Stimulated activated CD4-positive, alpha-beta T cell treated with anti-CD3 and anti-CD28 coated beads, Interleukin-12 subunit alpha, Interleukin-12 subunit beta, amount 100 ng/mL, for 4 hours (primary cell): ENCODE data around the gene PLAAT3.
"Not testable (repeated sequence)": the region's sequence is repeated elsewhere in the genome, so short reads cannot be mapped to it uniquely, and the experiment has no call there.

Experiments
- DNase-seq: peaks from one replicate; pipeline ENCODE4 v3.0.0-alpha.2; 2020

The PLAAT3 gene

DNA sequence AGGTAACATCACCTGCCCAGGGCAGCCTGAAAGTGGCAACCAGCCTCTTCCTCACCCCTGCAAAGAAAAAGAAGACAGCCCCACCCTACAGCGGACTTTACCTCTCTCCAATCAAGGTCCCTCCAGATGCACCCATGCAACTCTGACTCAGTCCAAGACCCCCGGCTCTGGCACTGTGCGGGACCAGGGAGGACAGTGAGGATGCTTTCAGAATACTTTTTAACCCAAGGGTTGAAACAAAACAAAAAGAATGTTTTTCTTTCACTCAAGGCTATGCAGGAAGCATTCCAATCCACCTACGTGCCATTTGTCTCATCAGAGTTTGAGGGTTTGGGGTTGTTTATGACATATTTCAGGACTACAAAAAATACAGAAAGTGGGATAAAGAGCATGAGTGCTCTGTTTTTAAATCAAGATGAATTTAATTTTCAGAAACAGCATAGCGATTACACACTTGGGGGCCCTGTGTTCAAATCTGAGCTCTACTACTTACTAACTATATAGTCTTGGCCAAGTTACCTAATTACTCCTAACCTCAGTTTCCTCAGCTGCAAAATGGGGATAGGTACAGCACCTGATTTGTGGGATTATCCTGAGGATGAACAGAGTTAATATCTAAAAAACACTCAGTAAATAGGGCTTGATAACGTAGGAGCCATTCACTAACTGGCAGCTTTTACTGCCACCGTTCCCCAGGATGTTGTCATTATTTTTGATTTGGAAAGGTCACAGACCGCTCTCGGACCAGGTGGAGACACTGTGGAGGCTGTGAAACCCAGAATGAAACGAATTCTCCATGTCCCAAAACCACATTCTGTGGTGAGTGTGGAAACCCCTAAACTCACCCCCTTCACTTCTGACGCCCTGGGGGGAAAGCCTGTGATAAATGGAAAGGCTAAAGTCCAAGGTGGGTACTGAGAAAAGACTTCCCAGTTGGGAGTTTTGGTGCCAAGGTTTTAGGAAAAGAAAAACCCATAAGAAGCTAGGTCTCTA lies 5.6 kb downstream of the PLAAT3 start:
- DNase-seq: no peak

DNA sequence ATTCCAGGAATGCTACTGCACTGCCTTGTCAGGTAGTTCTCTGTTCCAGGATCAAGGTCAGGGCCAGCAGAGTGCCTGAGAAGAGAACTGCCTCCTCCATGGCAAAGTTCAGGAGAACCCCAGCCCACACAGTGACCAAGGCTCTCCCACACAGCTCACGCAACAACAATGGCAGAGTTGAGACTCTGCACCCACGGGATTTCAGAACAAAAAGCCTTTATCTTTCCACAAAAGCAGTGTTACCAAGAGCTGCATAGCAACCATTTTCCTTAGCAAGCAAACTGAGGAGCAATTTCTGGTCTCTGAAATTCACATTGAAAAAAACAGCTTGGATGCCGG lies 11.1 kb downstream of the PLAAT3 start:
- no peak for DNase-seq

DNA sequence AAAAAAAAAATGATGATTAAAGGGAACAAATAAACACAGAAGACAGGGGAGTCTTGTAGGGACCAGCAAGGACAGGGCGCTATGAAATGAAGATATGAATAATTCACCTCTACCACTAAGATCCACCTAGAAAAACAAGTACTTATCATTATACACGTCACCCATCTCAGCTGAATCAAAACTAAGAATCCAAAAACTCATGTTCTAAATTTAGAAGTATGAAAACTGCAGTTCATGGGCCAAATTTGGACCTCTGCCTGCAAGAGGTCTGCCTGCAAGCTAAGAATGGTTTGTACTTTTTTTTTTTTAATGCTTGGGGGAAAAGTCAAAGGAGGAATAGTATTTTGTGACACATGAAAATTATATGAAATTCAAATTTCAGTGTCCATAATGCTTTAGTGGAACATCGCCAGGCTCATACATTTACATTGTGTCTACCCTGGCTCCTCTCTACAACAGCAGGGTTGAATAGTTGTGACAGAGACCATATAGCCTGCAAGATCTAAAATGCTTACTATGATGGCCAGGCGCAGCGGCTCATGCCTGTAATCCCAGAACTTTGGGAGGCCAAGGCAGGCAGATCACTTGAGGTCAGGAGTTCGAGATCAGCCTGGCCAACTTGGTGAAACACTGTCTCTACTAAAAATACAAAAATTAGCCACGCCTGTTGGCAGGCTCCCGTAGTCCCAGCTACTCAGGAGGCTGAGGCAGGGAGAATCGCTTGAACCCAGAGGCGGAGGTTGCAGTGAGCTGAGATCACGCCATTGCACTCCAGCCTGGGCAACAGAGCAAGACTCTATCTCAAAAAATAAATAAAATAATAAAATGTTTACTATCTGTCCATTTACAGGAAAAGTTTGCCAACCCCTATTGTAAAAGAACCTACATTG lies 11.7 kb downstream of the PLAAT3 start:
- DNase-seq: not testable (repeated sequence)

DNA sequence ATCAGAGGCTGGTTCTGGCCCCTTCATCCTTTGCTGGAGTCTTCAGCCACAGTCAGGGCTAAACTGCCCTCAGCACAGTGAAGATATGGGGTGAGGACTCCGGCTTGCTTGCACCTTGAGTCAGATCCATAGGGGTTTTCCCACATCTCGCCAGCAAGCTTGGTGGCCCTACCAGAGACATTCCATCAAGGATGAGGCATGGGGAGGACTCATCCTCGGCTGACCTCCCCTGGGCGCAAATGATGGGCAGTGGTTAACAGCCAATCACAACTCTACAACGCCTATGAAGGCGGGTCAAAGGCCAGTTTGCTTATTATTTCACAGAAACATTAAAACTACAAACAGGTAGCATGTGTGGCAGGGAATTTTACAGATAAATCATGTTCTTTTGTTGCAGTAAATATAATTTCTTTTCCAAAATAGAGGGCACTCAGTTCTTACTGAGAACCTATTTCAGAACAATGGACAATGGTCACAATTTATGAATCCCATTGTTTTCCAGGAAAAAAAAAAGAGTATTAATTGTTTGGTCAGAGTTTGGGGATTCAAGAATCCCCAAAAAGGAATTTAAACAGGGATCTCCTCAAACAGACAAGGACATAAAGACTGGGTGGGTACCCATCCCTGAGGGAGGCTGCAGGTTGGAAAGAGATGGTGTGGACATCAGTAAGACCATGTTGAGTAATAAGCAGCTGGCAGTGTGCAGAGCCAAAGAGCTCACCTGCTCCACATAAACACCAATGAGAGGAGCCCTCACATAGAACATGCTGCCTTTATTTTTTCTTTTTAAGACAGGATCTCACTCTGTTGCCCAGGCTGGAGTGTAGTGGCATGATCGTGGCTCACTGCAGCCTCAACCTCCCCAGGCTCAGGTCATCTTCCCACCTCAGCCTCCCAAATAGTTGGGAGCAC lies 14.8 kb downstream of the PLAAT3 start:
- DNase-seq: no peak

DNA sequence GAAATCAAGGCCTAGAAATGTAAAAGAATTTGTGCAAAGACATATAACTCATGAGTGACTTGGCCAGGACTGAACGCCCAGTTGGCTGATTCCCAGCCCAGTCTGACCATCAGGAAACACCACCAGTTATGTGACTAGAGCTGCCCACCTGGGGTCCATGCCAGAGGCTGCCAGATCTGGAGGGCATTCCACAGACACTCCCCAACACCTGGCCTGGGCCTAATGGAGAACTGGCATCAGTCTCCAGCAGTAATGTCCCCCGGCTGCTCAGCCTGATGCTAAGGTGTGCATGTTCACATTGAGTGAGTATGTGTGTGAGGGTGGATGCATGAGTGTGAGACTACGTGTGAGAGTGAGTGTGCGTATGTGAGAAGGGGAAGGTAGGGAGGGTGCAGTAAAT lies 15.7 kb downstream of the PLAAT3 start:
- no peak for DNase-seq

DNA sequence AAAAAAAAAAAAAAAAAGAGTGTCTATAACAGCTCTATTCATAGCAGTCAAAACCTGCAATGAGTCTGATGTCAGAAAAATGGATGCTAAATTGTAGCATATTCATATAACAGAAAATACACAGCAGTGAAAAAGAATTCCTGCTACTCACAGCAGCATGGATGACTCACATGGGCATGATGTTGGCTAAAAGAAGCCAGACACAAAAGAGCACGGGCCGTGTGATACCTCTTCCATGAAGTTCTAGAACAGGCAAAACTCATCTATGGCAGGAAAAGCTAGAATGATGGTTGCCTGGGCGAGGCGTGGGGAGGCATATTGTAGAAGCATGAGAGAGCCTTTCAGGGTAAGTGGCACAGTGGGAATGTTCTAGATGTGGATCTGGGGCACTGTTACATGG lies 18.9 kb downstream of the PLAAT3 start:
- no peak for DNase-seq

DNA sequence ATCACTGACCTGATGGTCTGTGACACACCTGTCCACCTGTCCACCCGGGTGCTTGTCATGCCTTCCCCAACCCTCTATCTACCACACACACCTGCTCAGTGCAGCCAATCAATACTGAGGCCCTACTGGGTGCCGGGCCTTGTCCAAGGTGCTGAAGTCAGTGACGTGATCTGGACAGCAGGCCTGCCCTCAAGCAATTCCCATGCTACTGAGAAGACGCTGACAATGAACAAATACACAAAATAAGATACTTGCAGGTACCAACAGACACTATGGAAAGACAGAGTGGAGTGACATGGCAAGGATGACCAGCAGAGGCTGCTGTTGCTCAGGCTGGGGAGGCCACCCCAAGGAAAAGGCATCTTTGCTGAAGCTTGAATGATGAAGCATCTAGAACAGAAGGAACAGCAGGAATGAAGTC lies 21.2 kb downstream of the PLAAT3 start:
- DNase-seq: no peak

DNA sequence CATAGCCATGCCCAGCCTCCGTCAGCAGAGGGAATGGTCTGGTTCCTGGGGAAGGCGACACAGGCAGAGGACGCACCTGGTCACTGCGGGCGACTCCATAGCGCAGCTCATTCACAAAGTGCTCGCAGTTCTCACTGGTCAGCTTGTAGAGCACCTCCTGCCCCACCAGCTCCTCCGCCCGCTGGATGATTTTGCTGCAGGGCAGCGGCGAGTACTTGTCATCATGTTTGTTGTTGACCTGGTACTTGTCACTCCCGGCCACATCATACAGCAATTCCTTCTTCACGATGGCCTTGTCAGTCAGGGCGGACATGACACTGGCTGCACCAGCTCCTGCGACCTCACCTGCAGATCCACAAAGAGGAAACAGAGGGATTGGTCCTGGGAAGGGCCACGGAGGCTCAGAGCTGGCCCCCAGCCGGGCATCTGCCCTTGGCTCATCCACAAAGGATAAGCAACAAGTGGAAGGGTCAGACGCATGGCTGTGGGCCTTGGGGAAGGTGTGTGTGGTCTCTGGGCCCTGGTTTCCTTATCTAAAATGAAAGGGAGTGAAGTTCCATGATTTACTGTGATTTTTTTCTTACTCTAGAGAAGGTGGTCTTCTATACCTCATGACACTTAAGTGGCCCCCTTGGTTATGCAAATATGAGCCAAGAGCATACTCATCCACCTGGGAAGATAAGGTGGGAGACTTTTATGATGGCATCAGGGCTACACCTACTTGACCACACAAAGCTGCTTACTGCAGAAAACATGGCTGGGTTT lies 24.0 kb downstream of the PLAAT3 start:
- DNase-seq: no peak

DNA sequence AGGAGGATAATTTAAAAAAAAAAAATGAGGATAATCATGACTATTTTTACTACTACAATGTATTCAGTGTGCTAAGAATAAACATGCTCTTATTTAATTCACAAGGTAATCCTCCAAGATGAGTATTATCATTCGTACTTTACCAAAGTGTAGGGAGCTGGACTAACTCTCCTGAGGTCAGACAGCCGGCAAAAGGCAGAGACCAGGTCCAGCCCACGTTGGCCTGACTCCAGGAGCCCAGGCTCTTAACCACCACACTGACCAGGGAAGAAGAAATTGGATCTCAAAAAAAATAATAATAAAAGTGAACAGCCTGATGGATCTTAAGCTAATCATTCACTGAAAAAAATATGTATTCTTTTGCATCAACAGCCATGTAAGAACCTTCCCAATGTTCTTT lies 25.2 kb downstream of the PLAAT3 start:
- no peak for DNase-seq

DNA sequence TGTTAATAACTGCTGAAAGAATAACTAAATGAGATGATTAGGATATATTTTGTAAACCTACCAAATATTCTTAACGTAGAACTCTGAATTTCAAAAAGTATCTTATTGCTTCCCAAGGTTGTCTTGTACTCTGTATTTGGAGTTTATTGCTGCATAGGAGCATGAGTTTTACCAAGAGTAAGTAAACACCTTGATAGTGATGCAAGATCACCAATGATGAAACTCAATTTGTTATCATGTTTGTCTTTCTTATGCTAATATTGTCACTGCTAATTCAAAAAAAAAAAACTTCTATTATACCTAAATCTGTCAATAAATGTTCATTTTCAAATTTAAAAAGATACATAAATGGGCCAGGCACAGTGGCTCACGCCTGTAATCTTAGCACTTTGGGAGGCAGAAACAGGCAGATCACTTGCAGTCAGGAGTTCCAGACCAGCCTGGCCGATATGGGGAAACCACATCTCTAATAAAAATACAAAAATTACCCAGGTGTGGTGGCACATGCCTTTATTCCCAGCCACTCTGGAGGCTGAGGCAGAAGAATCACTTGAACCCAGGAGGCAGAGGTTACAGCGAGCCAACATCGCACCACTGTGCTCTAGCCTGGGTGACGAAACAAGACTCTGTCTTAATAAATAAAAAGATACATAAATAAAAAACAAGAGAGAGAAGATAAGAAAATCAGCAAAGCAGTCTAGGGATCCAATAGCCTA lies 27.6 kb downstream of the PLAAT3 start:
- no peak for DNase-seq

DNA sequence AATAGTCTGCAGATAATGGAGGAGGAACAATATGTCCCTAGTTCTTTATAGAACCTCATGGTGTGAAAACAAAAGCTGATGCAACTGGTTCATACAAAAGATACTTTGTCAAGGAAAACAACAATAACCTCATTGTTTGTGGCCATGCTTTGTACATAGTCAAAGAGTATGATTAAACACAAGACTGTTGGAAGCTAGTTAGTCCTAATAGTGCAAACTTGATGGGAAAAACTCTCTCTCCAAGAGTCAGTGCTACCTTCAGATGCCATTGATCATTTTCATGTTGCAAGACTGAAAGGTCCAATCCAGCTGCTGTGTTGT lies 30.9 kb downstream of the PLAAT3 start:
- DNase-seq: no peak

DNA sequence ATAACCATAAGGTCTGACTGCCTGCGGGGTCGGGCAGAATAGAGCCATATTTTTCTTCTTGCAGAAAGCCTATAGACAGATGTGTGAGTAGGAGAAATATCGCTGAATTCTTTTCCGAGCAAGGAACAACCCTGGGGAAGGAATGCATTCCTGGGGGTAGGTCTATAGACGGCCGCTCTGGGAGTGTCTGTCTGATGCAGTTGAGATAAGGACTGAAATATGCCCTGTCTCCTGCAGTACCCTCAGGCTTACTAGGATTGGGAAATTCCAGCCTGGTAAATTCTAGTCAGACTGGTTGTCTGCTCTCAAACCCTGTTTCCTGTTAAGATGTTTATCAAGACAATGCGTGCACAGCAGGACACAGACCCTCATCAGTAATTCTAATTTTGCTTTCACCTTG lies 33.0 kb downstream of the PLAAT3 start:
- DNase-seq: not testable (repeated sequence)

DNA sequence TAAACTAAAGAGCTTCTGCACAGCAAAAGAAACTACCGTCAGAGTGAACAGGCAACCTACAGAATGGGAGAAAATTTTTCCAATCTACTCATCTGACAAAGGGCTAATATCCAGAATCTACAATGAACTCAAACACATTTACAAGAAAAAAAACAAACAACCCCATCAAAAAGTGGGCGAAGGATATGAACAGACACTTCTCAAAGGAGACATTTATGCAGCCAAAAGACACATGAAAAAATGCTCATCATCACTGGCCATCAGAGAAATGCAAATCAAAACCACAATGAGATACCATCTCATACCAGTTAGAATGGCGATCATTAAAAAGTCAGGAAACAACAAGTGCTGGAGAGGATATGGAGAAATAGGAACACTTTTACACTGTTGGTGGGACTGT lies 35.4 kb downstream of the PLAAT3 start:
- DNase-seq: not testable (repeated sequence)

DNA sequence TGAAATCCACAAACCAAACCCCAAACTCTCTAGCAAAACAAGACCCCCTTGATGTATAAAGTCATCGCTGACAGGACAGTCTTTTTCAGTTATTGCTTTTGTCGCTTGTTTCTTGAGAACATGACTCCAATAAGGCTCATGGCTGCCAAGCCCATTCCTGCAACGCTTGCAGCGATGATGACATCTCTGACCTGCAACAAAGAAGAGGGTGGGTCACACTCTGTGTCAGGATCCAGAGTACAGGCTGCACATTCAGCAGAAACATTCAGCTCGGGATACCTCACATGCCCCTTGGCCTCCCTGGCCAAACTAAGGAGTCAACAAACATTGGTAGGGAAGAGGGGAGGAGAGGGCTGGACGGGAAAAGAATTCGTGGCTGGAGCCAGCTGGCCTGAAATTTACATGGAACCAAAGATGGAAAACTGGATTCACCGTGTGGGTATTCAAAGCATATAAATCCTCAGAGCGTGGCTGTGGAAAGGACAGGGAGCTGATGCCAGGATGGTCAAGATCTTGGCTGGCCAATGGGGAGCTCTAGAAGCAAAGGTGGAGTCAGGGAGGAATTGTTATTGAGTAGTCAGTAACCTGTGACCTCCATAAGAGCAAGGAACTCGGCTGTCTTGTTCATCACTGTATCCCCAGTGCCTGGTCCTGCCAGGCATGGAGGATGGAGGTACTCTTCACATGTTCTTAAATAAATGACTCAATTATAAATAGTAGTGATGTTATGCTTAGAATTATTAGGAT lies 39.2 kb downstream of the PLAAT3 start:
- no peak for DNase-seq

DNA sequence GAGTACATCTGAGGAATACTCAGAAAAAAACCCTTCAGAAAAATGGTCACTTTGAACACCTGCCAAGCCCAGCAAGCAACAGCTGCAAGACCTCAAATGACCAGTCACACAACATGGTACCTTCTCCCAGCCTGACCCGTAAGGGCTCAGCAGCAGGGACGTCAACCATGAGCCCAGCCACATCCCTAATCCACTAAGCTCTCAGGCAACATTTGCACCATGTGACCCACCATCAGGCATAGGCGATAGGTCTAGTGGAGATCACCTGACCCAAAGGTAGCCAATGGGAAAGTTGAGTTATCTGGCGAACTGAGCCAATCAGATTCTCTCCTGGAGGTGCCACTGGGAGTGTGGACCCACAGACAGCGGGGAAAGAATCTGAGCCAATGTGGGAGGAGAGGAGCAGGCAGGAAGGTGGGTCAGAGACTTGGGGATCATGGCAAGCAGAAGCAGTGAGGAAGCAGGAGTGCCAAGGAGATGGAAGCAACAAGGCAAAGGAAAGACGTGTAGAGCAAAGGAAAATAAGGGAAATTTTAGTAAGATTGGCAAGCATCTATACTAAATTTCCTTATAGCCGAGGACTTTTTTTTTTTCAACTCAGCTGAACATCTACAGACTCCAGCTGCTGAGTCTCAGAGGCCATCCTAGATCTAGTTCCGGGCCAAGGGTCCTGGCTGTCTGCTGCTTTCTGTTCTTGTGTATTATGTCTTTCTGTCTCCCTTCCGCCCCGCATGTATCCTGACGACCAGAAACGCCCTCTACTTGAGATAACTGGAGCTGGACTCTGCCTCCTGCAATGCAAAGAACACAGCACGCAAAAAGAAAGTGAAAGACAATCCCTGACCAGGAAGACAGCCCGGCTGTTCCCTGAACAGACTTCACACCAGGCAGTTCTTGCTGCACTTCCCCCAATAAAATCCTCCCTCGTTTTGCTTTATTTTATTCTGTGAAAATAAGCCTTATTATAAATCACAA lies 40.1 kb downstream of the PLAAT3 start:
- DNase-seq: no peak

DNA sequence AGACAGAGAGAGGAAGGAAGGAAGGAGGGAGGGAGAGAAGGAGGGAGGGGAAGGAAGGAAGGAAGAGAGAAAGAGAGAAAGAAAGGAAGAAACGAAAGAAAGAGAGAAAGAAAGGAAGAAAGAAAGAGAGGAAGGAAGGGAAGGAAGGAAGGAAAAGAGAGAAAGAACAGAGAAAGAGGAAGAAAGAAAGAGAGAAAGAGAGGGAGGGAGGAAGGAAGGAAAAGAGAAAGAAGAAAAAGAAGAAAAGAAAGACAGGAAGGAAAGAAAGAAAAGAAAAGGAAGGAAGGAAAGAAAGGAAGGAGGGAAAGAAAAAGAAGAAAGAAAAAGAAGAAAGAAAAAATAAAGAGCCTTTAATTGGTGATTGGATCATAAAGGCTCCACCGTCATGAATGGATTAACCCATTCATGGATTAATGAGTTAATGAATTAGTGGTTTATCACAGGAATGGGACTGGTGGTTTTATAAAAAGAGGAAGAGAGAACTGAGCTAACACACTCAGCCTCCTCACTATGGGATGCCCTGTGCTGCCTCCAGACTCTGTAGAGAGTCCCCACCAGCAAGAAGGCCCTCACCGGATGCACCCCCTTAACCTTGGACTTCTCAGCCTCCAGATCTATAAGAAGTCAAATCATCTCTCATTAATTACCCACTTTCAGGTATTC lies 42.1 kb downstream of the PLAAT3 start:
- DNase-seq: no peak

DNA sequence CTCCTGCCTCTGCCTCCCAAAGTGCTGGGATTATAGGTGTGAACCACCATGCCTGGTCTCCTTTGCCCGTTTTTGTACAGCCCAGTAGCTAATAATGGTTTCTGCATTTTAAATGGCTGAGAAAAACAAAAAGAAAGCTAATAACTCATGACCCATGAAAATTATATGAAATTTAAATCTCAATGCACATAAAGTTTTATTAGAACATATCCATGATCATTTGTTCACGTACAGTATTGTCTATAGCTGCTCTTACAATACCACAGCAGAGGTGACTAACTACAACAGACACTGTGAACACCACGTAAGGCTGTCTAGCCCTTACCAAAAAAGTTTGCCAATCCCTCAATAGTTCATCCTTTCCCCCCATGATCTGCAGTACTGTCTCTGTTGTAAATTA lies 44.7 kb downstream of the PLAAT3 start:
- DNase-seq: no peak

DNA sequence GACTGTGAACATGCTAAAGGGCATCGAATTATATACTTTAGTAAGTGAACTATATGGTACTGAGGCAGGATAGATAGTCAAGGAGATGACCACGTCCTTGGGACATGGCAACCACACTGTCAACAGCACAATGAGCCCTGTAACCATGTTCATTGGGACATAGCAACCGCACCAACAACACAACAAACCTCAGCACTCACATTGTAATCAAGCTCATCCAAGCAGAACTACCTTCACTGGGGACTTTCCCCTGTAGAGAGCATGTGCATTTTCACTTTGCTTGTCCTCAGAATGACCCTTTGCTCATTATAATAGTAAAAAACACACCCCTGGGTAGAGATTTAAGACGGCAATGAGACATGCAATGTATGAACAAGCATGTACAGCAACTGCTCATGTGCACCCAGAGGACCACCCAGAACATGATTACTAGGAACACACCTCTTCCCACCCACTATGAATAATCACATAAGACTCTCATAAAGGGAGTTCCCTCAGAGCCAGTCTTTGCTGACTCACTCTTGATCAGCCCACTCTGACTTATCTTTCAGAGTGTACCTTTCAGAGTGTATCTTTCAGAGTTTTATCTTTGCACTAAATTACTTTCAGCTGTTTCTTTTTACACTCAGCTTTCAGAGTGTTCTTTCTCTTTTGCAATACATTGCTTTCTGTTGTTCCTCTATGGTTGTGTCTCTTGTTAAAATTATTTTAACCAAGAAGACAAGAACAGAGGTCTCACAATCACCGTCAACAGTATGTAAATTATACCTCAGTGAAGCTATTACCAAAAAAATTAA lies 47.0 kb downstream of the PLAAT3 start:
- DNase-seq: peak; percentile 19
